Measurements from ENCODE around the gene DEXI. TPM values are rescaled to one million over a fixed set of nuclear protein-coding genes. Genes with fewer than 3 reads are reported as not detected.
"Not testable (repeated sequence)": the region's sequence is repeated elsewhere in the genome, so short reads cannot be mapped to it uniquely, and the experiment has no call there.

DEXI gene
- total RNA-seq, 2 experiments from 2014 or later, result 23.4 to 25.9 TPM

DNA sequence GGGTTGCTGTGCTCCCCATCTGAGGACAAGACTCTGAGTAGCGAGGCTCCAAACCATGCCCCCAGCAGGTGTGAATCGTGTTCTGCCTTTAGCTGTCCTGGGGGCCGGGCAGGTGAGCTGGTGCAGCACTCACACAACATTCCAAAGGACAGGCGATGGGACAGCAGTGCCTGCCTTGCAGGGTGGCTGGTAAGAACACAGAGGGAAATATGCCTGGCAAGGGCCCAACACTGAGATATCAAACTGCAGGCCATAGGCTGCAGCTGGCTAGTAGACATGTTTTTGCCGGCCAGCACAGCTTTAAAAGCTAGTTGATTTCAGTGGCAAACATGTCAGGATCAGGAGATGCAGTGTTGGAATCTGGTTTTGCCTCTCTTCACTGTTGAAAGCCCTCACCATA is 25.7 kb upstream of the DEXI start:
- intact Hi-C loops (cut with micrococcal nuclease), result no loop called here
- CTCF ChIA-PET, result interaction anchor here (0.6 to 5.3 kb wide), 7 partner anchors 11 to 564 kb away, joined by 3 to 57 read pairs (median 4); partner anchors contain the start of gene SOCS1
- Mint-ChIP-seq H3K4me3 (no peak overlapping the region), H3K4me1 (ENCODE audit: low read depth) (peaks cover 47% of the 10 kb centered on the region), H3K36me3 (ENCODE audit: low read depth) (peaks cover 37% of the 10 kb centered on the region), H3K27ac (no peak overlapping the region), H3K27me3 (ENCODE audit: low read depth) (no peaks in the 10 kb centered on the region), H3K9me3 (peaks cover 9% of the 10 kb centered on the region)
- no peak for DNase-seq

DNA sequence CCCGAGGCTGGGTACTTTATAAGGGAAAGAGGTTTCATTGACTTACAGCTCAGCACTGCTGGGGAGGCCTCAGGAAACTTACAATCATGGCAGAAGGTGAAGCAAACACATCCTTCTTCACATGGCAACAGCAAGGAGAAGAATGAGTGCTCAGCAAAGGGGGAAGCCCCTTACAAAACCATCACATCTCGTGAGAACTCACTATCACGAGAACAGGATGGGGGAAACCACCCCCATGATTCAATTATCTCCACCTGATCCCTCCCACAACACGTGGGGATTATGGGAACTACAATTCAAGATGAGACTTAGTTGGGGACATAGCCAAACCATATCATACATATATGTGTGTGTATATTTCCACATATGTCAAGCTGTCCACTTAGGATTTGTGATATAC is 24.3 kb upstream of the DEXI start:
- peak overlapping the region; percentile 92 for H3K27ac Mint-ChIP-seq
- H3K27me3 Mint-ChIP-seq (ENCODE audit: low read depth); H3K9me3 Mint-ChIP-seq; intact Hi-C loops (cut with micrococcal nuclease): not testable (repeated sequence)
- H3K4me3 Mint-ChIP-seq, result peak overlapping the region; percentile 1
- peaks cover 39% of the 10 kb centered on the region for H3K4me1 Mint-ChIP-seq (ENCODE audit: low read depth)
- DNase-seq, result peak; percentile 70
- CTCF ChIA-PET, result interaction anchor here (0.6 to 5.3 kb wide), 6 partner anchors 20 to 405 kb away, joined by 3 to 57 read pairs (median 3); partner anchors contain the start of gene SOCS1
- H3K36me3 Mint-ChIP-seq (ENCODE audit: low read depth), result peaks cover 36% of the 10 kb centered on the region

DNA sequence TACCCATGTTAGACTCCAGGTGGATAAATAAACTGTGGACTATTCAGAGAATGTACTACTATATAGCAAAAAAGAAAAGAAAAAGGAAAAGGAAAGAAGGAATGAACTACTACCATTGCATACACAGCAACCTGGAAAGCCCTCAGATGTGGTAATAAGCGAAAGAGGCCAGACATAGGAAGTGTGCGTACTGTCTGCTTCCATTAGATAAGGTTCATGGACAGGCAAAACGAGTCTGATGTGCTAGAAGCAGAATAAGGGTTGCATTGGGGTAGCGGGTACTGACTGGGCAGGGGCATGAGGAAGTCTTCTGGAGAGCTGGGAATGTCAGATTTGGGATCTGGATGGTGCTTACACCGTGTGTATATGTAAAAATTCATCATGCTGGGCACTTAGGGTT is 23.9 kb upstream of the DEXI start:
- intact Hi-C loops (cut with micrococcal nuclease), result no loop called here
- Mint-ChIP-seq H3K4me1 (ENCODE audit: low read depth) (peaks cover 39% of the 10 kb centered on the region), H3K9me3 (peaks cover 9% of the 10 kb centered on the region), H3K27ac (peak overlapping the region; percentile 92), H3K4me3 (peak overlapping the region; percentile 1), H3K36me3 (ENCODE audit: low read depth) (peaks cover 36% of the 10 kb centered on the region), H3K27me3 (ENCODE audit: low read depth) (no peaks in the 10 kb centered on the region)
- CTCF ChIA-PET, result interaction anchor here (0.6 to 5.3 kb wide), 10 partner anchors 17 to 406 kb away, joined by 3 to 57 read pairs (median 3); partner anchors contain the start of gene SOCS1
- DNase-seq, result no peak

DNA sequence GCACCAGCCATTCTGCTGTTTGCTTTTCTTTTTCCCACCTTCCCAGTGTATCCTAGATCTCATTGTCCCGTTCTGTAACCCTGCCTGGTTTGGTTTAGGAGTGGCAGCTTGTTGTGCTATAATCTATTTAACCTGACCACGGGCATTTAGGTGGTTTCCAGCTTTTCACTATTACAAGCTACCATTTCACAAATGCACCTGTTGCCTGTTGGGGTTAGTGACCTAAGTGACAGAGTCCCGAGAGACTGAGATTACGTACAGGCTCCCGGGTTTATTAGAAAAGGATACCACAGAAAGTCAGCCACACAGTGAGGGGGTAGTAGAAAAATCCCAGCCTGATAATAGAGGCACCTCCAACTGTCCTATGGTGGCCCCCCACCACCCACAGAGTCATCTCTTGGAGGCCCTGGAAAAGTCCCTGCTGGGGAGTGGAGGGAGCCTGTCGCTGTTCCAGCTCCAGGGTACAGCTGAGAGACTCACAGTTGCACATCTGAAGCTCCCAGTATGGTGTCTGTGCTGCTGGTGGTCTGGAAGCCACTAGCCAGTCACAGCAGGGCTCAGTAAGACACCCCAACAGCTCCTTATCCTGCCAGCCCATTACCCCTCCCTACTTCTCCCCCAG is 23.3 kb upstream of the DEXI start:
- Mint-ChIP-seq H3K27me3 (ENCODE audit: low read depth) (no peaks in the 10 kb centered on the region), H3K36me3 (ENCODE audit: low read depth) (peaks cover 30% of the 10 kb centered on the region), H3K4me3 (no peak overlapping the region), H3K9me3 (peaks cover 9% of the 10 kb centered on the region), H3K4me1 (ENCODE audit: low read depth) (peaks cover 39% of the 10 kb centered on the region), H3K27ac (peak overlapping the region; percentile 92)
- peak; percentile 55 for DNase-seq
- intact Hi-C loops (cut with micrococcal nuclease), result loop anchor here (1.0 to 2.0 kb wide), 4 partner anchors 23 to 675 kb away; no protein-coding TSS in a partner anchor
- CTCF ChIA-PET, result interaction anchor here (0.6 to 5.3 kb wide), 20 partner anchors 11 to 441 kb away, joined by 3 to 57 read pairs (median 6); partner anchors contain the start of gene SOCS1

DNA sequence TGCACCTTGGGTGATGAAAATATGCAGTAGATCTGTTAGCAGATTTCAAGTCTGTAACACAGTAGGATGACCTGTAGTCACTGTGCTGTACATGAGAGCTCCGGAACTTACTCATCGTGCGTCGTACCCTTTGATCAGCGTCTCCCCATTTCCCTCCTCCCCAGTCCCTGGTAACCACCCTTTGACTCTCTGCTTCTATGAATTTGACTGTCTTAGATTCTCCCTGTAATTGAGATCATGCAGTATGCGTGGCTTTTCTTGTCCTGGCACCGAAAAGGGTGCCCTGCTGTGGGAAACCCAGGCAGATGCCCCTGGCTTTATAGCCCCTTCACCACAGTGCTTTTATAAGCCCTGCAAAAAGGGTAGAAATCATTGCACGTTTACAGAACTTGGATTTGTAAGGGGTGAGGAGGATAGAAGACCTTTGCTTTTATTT is 22.6 kb upstream of the DEXI start:
- DNase-seq, result peak; percentile 80
- Mint-ChIP-seq H3K4me1 (ENCODE audit: low read depth) (peaks cover 39% of the 10 kb centered on the region), H3K9me3 (peaks cover 9% of the 10 kb centered on the region), H3K27ac (peak overlapping the region; percentile 92), H3K36me3 (ENCODE audit: low read depth) (peaks cover 30% of the 10 kb centered on the region), H3K4me3 (no peak overlapping the region), H3K27me3 (ENCODE audit: low read depth) (no peaks in the 10 kb centered on the region)
- CTCF ChIA-PET, result interaction anchor here (0.6 to 5.3 kb wide), 29 partner anchors 8 to 441 kb away, joined by 3 to 57 read pairs (median 7); partner anchors contain the start of genes CLEC16A and SOCS1
- intact Hi-C loops (cut with micrococcal nuclease), result loop anchor here (1.0 to 5.0 kb wide), 10 partner anchors 11 to 847 kb away; no protein-coding TSS in a partner anchor

DNA sequence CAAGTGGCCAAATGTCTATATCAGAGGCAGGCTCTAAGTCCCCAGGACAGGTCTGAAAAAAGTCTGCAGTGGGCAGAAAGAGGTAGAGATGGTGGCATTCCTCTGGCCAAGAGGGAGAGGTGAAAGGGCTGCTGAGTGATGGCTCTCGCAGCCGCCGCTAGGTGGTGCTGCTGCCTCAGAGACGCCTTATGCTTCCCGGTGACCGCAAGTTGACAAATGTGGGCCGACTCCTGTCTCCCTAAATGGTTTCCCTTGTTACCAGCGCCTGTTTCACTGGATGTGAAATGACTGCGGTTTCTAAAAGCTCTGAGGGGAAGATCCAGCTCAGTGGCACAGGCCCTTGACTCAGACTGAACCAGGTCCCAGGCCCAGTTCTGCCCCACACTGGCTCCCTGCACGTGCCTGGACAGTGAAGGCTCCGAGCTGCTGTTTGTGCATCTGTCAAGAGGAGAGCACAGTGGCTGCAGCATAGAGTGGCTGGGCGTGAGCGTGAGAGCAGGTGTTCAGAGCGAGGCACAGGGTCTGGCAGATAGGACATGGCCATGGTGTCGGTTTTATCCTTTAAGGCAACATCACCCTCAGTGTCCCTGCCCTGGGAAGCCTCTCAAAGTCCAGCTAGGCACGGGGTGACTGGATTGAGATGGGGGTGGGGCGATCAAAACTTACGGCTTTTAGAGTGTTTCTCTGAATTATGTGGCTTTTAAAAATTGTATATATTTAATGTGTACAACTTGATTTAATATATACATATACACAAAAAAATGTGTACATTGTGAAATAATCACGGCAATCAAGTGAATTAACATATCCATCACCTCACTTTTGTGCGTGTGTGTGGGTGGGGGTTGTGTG is 22.0 kb upstream of the DEXI start:
- DNase-seq, result peak; percentile 92
- Mint-ChIP-seq H3K27me3 (ENCODE audit: low read depth) (no peaks in the 10 kb centered on the region), H3K36me3 (ENCODE audit: low read depth) (peaks cover 32% of the 10 kb centered on the region), H3K27ac (peak overlapping the region; percentile 92), H3K4me3 (peak overlapping the region; percentile 43), H3K9me3 (peaks cover 9% of the 10 kb centered on the region), H3K4me1 (ENCODE audit: low read depth) (peaks cover 39% of the 10 kb centered on the region)
- CTCF ChIA-PET, result interaction anchor here (0.6 to 5.3 kb wide), 47 partner anchors 8 to 751 kb away, joined by 3 to 57 read pairs (median 5); partner anchors contain the start of genes CLEC16A, DEXI and SOCS1
- intact Hi-C loops (cut with micrococcal nuclease), result loop anchor here (1.0 to 5.0 kb wide), 8 partner anchors 10 to 848 kb away; no protein-coding TSS in a partner anchor

DNA sequence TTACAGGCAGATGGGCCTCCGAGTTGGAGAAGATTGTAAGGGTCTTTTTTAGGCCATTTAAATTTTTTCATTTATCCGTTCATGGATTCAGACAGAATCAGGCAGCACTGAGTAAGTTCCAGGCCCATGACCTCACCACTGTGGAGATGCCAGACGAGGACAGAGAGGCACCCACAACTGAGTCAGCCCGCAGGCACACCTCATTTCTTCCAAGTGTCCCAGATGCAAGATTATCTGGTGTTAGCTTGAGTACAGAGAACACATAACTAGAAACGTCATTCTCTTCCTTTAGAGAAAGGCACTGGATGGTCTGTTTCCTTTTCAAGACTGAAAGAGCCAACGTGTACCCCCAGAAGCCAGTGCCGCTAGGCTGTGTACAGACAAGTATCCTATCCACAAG is 19.0 kb upstream of the DEXI start:
- no peak for DNase-seq
- CTCF ChIA-PET, result no interaction called here
- Mint-ChIP-seq H3K9me3 (peaks cover 6% of the 10 kb centered on the region), H3K27me3 (ENCODE audit: low read depth) (no peaks in the 10 kb centered on the region), H3K27ac (no peak overlapping the region), H3K4me3 (no peak overlapping the region), H3K4me1 (ENCODE audit: low read depth) (peaks cover 44% of the 10 kb centered on the region), H3K36me3 (ENCODE audit: low read depth) (peaks cover 21% of the 10 kb centered on the region)
- intact Hi-C loops (cut with micrococcal nuclease), result loop anchor here (5.0 kb wide), 1 partner anchor 851 kb away; no protein-coding TSS in a partner anchor

DNA sequence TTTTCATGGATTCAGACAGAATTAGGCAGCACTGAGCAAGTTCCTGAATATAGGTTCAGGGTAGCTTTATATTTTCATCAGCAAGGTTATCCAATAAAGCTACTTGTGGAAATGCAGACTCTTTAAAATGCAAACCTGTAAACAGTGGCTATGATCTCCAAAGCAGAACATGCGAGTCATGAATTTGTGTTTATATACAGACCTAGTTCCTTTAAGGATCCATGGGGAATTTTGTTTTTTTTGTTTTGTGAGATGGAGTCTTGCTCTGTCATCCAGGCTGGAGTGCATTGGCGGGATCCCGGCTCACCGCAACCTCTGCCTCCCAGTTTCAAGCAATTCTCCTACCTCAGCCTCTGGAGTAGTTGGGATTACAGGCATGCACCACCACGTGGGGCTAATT is 16.9 kb upstream of the DEXI start:
- intact Hi-C loops (cut with micrococcal nuclease), result no loop called here
- CTCF ChIA-PET, result interaction anchor here (1.1 to 2.1 kb wide), 3 partner anchors 11 to 448 kb away, joined by 4 to 9 read pairs (median 6); no protein-coding TSS in a partner anchor
- no peak for DNase-seq
- Mint-ChIP-seq H3K4me1 (ENCODE audit: low read depth) (peaks cover 37% of the 10 kb centered on the region), H3K27ac (no peak overlapping the region), H3K36me3 (ENCODE audit: low read depth) (peaks cover 10% of the 10 kb centered on the region), H3K9me3 (no peaks in the 10 kb centered on the region), H3K4me3 (no peak overlapping the region), H3K27me3 (ENCODE audit: low read depth) (no peaks in the 10 kb centered on the region)

DNA sequence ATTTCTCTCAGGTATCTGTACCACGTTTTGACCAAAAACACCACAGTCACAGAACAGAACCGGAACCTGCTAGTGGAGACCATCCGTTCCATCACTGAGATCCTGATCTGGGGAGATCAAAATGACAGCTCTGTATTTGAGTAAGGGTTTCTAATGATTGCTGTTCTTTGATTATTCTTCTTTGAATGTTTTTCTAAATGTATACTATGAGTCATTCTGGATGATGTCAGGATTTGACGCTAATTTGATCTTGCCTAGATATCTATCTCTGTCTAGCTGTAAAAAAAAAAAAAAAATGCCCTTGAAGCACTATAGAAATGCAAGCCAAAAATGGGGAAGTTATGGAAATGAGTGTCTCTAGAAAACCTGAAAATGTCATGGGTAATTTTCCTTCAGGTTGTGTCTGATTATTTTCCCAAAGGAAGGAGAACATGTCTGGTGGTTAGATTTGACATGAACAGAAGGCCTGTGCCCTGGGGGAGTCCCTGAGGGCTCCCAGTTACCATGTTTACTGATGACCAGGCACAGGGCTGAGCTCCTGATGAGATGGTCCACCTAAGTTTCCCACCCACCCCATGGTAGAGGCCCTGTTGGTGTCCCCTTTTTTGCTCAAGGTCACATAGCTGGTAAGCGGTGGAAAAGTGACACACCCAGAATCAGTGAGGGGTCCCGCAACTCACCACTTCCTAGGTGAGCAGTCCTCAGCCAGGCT is 15.7 kb upstream of the DEXI start:
- DNase-seq, result peak; percentile 57
- Mint-ChIP-seq H3K4me1 (ENCODE audit: low read depth) (peaks cover 37% of the 10 kb centered on the region), H3K27ac (peak overlapping the region; percentile 82), H3K4me3 (no peak overlapping the region), H3K27me3 (ENCODE audit: low read depth) (no peaks in the 10 kb centered on the region), H3K36me3 (ENCODE audit: low read depth) (peaks cover 6% of the 10 kb centered on the region), H3K9me3 (no peaks in the 10 kb centered on the region)
- intact Hi-C loops (cut with micrococcal nuclease), result loop anchor here (1.0 kb wide), 1 partner anchor 30 kb away; no protein-coding TSS in a partner anchor
- CTCF ChIA-PET, result interaction anchor here (0.7 to 1.9 kb wide), 4 partner anchors 9 to 449 kb away, joined by 3 to 10 read pairs (median 5); no protein-coding TSS in a partner anchor

DNA sequence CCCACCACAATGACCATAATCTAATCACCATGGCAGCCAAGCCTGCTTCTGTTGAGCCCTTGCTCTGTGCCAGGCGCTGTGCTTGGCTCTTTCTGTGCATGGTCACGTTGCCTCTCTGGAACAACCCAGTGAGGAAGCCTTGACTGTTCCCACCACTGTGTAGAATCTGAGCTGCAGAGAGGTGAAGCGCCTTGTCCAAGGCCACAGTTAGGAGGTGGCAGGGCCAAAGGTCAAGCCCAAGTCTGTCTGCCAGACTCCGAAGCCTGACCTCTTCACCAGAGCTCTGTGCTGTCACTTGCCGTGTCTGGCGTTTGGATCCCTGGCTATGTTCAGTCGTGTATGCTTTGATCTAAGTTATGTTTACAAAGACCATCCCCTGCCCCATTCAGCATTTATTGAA is 12.6 kb upstream of the DEXI start:
- no peak for DNase-seq
- intact Hi-C loops (cut with micrococcal nuclease), result loop anchor here (1.0 to 2.0 kb wide), 5 partner anchors 9 to 450 kb away; no protein-coding TSS in a partner anchor
- no peaks in the 10 kb centered on the region for H3K27me3 Mint-ChIP-seq (ENCODE audit: low read depth)
- H3K4me1 Mint-ChIP-seq (ENCODE audit: low read depth), result peaks cover 44% of the 10 kb centered on the region
- H3K9me3 Mint-ChIP-seq, result no peaks in the 10 kb centered on the region
- H3K4me3 Mint-ChIP-seq, result no peak overlapping the region
- CTCF ChIA-PET, result interaction anchor here (0.8 to 3.8 kb wide), 10 partner anchors 9 to 609 kb away, joined by 3 to 38 read pairs (median 8); partner anchors contain the start of genes CLEC16A and DEXI
- no peak overlapping the region for H3K27ac Mint-ChIP-seq
- peaks cover 2% of the 10 kb centered on the region for H3K36me3 Mint-ChIP-seq (ENCODE audit: low read depth)

DNA sequence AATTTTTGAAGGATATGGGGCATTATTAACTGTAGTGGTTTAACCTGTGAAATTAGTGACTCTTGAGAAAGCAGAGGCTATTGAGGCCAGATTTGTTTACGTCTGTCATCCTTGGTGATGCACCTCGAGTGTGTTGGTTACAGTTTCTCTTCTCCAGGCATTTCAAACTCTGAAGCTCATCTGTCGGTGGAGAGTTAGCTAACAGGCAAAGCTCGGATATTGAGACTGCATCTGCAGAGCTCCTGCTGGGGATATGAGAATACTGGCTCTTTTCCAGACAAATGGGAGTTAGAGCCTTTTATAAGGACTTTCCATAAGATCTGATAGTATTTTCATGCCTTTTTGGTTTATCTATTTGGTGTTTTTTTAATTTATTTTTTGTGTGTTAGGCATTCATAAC is 8.8 kb upstream of the DEXI start:
- H3K4me1 Mint-ChIP-seq (ENCODE audit: low read depth), result peaks cover 51% of the 10 kb centered on the region
- no peak overlapping the region for H3K27ac Mint-ChIP-seq
- intact Hi-C loops (cut with micrococcal nuclease), result no loop called here
- H3K27me3 Mint-ChIP-seq (ENCODE audit: low read depth), result no peaks in the 10 kb centered on the region
- no peaks in the 10 kb centered on the region for H3K36me3 Mint-ChIP-seq (ENCODE audit: low read depth)
- CTCF ChIA-PET, result interaction anchor here (0.8 to 5.8 kb wide), 3 partner anchors 13 to 446 kb away, joined by 3 to 31 read pairs (median 3); no protein-coding TSS in a partner anchor
- H3K9me3 Mint-ChIP-seq, result no peaks in the 10 kb centered on the region
- no peak for DNase-seq
- no peak overlapping the region for H3K4me3 Mint-ChIP-seq

All from activated naive CD4-positive, alpha-beta T cell treated with anti-CD3 and anti-CD28 coated beads for 36 hours (primary cell).